Activated gamma-delta T cell treated with Interleukin-2 at 50 U/mL for 16 hours (primary cell): ENCODE results near the gene DAZAP1.

Experiments used
- DNase-seq: peaks from one replicate; pipeline ENCODE4 v3.0.0-alpha.2; 2020

Gene DAZAP1

DNA sequence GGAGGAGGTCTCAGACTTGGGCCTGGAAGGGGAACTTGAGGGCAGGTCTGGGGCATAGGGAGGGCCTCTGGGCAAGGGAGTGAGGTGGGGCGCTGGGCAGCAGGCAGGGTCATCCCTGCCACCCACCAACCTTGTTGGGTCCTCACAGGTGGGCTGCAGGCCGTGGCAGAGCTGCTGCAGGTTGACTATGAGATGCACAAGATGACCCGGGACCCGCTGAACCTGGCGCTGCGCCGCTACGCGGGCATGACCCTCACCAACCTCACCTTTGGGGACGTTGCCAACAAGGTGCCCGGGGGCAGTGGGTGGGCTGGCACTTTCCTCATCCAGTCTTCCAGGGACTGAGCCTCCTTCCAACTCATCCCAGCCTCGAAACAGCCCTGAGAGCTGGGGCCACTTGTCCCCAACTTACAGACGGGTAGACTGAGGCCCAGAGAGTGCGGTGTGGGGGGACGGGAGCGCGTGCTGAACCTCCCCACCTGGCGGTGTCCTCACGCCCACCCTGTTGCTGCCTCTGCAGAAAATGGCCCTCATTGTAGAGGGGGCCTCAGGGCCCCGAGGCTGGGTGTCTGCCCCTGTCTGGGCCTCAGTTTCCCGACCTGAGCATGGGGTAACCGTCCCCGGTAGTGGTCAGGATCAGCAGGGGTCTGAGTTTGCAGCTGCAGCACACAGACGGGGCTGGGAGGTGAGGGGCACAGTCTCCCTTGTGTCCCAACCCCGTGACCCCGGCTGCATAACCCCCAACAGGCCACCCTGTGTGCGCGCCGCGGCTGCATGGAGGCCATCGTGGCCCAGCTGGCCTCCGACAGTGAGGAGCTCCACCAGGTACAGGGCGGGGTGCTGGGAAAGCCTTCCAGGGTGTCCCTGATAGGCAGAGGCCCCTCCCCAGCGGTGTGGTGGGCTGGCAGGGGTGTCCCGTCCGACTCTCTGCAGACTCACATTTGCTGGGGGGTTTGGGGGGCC is 52.9 kb downstream of the DAZAP1 start:
- DNase-seq = no peak

DNA sequence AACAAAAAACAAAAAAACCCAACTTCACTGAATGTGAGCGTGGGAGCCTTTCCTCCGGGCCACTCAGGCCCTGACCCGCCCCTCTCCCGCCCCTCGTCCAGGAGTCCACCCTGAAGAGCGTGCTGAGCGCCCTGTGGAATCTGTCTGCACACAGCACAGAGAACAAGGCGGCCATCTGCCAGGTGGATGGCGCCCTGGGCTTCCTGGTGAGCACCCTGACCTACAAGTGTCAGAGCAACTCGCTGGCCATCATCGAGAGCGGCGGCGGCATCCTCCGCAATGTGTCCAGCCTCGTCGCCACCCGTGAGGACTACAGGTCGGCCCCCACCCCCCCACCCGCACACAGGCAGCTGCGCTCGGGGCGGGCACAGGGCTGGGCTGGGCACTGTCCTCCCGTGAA is 54.5 kb downstream of the DAZAP1 start:
- no peak for DNase-seq

DNA sequence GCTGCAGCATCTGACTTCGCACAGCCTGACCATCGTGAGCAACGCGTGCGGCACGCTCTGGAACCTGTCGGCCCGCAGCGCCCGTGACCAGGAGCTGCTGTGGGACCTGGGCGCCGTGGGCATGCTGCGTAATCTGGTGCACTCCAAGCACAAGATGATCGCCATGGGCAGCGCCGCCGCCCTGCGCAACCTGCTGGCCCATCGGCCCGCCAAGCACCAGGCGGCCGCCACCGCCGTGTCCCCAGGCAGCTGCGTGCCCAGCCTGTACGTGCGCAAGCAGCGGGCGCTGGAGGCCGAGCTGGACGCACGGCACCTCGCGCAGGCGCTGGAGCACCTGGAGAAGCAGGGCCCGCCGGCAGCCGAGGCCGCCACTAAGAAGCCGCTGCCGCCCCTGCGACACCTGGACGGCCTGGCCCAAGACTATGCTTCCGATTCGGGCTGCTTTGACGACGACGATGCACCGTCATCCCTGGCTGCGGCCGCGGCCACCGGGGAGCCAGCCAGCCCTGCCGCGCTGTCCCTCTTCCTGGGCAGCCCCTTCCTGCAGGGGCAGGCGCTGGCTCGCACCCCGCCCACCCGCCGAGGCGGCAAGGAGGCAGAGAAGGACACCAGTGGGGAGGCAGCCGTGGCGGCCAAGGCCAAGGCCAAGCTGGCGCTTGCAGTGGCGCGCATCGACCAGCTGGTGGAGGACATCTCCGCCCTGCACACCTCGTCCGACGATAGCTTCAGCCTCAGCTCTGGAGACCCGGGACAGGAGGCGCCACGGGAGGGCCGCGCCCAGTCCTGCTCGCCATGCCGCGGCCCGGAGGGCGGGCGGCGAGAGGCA is 58.0 kb downstream of the DAZAP1 start:
- DNase-seq = no peak

DNA sequence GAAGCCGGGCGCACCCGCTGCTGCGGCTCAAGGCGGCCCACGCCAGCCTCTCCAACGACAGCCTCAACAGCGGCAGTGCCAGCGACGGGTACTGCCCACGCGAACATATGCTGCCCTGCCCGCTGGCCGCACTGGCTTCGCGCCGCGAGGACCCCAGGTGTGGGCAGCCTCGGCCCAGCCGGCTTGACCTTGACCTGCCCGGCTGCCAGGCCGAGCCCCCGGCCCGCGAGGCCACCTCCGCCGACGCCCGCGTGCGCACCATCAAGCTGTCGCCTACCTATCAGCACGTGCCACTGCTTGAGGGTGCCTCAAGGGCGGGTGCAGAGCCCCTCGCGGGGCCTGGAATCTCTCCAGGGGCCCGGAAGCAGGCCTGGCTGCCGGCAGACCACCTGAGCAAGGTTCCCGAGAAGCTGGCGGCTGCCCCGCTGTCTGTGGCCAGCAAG is 58.7 kb downstream of the DAZAP1 start:
- DNase-seq = no peak

DNA sequence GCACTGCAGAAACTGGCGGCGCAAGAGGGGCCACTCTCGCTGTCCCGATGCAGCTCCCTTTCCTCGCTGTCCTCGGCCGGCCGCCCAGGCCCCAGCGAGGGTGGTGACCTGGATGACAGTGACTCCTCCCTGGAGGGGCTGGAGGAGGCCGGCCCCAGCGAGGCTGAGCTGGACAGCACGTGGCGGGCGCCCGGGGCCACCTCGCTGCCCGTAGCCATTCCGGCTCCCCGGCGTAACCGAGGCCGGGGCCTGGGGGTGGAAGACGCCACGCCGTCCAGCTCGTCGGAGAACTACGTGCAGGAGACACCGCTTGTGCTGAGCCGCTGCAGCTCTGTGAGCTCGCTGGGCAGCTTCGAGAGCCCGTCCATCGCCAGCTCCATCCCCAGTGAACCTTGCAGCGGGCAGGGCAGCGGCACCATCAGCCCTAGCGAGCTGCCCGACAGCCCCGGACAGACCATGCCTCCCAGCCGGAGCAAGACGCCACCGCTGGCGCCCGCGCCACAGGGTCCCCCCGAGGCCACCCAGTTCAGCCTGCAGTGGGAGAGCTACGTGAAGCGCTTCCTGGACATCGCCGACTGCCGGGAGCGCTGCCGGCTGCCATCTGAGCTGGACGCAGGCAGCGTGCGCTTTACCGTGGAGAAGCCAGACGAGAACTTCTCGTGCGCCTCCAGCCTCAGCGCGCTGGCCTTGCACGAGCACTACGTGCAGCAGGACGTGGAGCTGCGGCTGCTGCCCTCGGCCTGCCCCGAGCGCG is 59.3 kb downstream of the DAZAP1 start:
- DNase-seq = no peak

DNA sequence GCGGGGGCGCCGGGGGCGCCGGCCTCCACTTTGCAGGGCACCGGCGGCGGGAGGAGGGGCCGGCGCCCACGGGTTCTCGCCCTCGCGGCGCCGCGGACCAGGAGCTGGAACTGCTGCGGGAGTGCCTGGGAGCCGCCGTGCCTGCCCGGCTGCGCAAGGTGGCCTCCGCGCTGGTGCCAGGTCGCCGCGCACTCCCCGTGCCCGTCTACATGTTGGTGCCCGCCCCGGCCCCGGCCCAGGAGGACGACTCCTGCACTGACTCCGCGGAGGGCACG is 59.8 kb downstream of the DAZAP1 start:
- DNase-seq = no peak

DNA sequence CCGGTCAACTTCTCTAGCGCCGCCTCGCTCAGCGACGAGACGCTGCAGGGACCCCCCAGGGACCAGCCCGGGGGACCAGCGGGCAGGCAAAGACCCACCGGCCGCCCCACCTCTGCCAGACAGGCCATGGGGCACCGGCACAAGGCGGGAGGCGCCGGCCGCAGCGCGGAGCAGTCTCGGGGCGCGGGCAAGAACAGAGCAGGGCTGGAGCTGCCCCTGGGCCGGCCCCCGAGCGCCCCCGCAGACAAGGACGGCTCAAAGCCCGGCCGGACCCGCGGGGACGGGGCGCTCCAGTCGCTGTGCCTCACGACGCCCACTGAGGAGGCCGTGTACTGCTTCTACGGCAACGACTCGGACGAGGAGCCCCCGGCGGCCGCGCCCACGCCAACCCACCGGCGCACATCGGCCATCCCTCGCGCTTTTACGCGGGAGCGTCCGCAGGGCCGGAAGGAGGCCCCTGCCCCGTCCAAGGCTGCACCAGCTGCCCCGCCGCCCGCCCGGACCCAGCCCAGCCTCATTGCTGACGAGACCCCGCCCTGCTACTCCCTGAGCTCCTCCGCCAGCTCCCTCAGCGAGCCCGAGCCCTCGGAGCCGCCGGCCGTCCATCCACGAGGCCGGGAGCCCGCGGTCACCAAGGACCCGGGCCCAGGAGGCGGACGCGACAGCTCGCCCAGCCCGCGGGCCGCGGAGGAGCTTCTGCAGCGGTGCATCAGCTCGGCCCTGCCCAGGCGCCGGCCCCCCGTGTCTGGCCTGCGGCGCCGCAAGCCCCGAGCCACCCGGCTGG is 60.3 kb downstream of the DAZAP1 start:
- DNase-seq = no peak

DNA sequence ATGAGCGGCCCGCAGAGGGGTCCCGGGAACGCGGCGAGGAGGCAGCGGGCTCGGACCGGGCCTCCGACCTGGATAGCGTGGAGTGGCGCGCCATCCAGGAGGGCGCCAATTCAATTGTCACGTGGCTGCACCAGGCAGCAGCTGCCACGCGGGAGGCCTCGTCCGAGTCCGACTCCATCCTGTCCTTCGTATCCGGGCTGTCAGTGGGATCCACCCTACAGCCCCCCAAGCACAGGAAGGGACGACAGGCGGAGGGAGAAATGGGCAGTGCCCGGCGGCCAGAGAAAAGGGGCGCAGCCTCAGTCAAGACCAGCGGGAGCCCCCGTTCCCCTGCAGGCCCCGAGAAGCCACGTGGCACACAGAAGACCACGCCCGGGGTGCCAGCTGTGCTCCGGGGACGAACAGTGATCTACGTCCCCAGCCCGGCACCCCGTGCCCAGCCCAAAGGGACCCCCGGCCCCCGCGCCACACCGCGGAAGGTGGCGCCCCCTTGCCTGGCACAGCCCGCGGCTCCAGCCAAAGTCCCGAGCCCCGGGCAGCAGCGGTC is 61.0 kb downstream of the DAZAP1 start:
- DNase-seq = no peak

DNA sequence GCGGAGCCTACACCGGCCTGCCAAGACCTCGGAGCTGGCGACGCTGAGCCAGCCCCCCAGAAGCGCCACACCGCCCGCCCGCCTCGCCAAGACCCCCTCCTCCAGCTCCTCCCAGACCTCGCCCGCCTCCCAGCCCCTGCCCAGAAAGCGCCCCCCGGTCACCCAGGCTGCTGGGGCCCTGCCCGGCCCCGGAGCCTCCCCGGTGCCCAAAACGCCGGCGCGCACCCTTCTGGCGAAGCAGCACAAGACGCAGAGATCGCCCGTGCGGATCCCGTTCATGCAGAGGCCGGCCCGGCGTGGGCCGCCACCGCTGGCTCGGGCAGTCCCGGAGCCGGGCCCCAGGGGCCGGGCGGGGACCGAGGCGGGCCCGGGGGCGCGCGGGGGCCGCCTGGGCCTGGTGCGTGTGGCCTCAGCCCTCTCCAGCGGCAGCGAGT is 61.5 kb downstream of the DAZAP1 start:
- DNase-seq = no peak

DNA sequence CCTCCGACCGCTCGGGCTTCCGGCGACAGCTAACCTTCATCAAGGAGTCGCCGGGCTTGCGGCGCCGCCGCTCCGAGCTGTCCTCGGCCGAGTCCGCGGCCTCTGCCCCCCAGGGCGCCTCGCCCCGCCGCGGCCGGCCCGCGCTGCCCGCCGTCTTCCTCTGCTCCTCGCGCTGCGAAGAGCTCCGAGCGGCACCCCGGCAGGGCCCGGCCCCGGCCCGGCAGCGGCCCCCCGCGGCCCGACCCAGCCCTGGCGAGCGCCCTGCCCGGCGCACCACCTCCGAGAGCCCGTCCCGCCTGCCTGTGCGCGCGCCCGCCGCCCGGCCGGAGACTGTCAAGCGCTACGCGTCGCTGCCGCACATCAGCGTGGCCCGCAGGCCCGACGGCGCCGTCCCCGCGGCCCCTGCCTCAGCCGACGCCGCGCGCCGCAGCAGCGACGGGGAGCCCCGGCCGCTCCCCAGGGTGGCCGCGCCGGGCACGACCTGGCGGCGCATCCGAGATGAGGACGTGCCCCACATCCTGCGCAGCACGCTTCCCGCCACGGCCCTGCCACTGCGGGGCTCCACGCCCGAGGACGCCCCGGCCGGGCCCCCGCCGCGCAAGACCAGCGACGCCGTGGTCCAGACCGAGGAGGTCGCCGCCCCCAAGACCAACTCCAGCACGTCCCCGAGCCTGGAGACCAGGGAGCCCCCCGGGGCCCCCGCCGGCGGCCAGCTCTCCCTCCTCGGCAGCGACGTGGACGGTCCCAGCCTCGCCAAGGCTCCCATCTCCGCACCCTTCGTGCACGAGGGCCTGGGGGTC is 62.1 kb downstream of the DAZAP1 start:
- DNase-seq = no peak

DNA sequence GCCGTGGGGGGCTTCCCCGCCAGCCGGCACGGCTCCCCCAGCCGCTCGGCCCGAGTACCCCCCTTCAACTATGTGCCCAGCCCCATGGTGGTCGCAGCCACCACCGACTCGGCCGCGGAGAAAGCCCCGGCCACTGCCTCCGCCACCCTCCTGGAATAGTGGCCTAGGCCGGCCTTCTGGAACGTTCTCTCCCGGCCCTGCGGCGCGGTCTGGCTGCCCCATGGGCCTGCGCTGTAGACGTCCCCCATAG is 62.6 kb downstream of the DAZAP1 start:
- no peak for DNase-seq

DNA sequence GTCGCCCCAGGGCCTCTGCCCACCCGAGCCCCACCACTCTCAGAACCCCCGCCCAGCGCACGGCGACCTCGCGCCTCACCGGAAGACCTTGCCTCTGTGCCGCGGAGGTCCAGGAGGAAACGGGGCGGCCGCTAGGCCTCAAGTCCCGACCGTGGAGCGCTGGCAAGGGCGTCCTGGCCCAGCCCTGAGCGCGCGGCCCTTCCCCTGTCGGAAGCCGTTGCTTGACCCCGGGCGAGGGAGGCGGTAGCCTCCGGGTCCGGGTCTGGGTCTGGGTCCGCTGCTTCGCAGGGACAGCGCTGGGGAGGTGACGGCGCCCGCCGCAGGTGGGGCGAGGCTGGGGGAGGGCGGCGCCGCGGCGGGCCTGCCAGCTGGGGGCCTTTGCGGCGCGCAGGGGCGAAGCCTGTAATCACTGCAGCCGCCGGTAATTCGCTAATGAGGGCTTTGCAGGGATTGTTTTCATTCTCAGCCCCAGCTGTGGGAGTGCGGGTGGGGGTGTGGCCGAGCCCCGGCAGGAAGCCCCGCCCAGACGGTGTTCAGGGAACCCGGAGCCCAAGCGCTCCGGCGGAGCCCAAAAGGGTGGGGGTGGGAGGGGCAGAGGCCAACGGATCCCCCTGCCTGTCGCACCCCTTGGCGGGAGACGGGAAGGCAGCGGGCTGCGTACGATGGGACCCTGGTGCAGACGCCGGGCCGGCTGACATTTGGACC is 63.1 kb downstream of the DAZAP1 start:
- peak; percentile 65 for DNase-seq

DNA sequence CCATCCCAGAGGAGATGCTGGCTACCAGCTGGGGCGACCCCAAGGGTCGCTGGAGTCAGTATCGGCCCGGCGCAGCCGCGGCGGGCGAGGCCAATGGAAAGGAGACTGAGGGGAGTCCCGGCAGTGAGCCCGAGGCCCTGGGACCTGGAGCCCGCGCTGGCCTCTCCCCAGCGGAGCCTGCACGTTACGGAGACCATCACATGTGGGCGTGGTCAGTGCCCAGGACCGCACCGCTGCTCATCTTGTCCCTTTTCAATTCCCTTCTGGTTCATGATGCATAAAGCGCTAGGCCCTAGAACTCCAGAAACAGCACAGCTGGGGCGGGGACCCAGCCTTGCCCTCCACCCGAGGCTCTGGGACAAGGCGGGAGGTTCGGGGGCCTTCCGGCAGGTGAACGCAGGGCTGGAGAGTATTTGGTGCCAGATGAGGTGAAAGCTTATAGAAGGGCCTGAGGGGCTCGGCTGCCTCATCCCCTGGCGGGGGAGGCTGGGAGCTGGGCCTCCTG is 63.7 kb downstream of the DAZAP1 start:
- no peak for DNase-seq

DNA sequence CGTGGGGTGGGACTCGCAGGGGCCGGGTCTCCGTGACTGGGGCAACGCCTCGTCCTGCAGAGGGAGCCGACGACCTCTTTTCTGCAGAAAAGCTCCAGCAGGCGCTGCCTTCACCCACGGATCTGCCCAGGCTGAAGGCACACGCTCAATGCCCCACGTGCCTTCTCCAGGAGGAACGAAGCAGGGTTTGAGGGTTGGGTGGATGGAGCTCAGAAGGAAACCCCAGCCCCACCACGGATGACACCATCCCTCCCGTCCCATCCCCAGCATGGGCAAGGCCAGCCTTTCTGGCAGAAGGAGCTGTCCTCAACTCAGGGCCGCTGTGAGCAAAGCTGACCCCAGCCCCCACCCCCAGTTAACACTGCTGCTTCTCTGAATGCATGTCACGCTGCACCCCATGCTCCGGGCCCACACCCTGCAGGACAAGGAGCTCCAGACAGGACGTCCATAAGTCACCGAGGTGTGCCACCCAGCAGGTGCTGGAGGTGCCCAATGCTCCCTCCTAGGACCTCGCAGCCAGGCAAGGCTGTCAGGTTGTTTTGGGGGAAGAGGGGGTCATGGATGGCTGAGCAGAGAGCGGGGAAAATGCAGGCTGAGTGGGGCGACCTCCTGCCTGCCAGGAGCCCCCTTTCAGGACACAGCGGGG is 64.3 kb downstream of the DAZAP1 start:
- no peak for DNase-seq

DNA sequence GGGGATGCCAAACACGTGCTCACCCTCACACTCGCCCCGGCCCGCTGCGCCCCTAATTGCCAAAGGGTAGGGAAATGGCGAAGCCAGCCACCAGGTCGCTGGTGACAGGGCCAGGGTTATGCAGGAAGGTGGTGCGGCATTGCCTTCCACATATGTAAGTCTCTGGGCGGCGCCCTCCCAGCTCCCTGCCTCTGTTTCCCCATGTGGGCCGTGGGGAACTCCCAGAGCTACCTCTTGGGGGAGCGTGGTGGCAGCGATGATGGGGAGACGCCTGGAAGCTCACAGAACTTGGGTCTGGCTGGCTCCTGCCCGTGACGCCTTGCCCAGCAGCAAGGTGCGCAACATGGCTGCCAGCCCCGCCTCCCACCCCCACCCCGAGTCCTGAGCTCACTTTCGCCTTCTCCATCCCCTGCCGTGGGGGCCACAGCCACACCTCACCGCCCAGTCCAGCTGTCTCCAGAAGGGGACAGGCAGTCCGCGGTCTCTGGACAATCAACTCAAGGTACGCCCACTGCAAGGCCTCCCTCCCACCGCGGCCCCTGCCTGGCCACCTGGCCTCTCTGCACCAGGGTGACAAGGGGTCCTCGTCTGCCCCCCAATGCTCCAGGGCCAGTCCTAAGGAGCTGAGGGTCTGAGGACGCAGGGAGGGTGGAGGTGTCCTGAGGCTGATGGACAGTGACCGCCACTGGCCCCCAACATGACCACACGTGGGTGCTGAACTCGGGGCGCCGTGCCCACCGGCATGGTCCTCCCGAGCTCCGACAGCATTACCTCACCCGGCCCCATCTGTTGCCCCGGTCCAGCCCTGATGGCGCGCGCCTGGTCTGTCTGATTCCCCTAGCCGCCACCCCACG is 65.1 kb downstream of the DAZAP1 start:
- DNase-seq = no peak

DNA sequence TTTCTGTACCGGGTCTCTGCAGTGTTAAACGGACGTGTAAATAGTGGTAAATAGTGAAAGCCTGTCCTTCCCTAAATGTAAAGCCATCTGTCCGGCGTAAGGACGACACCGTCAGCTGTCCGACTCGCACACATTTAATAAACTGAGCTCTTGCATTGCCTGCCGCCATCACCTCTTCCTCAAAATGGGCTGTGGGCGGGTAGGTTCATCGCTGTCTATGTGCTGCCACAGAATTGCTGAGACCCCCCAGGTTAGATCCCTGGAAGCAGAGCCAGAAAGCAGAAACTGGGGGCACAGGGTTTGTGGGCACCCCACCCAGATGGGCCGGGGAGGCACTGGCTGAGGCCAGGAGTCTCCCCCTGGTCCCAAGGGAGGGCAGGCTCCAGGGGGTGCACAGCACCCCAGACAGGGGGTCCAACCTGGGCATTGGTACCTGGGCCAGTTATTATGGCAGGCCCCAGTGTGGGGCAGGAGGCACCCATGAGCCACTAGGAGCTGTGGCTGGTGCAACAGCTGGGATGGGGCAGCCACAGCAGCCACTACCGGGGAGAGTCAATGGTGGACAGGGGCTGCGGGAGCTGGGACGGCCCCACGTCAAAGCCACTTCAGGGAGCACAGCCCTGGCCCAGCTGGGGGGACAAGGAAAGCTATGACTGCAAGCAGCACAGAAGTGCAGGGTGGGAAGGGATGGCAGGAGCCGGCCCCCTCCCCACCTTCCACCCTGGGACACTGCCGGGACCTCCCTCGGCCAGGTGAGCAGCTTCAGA is 65.9 kb downstream of the DAZAP1 start:
- no peak for DNase-seq

DNA sequence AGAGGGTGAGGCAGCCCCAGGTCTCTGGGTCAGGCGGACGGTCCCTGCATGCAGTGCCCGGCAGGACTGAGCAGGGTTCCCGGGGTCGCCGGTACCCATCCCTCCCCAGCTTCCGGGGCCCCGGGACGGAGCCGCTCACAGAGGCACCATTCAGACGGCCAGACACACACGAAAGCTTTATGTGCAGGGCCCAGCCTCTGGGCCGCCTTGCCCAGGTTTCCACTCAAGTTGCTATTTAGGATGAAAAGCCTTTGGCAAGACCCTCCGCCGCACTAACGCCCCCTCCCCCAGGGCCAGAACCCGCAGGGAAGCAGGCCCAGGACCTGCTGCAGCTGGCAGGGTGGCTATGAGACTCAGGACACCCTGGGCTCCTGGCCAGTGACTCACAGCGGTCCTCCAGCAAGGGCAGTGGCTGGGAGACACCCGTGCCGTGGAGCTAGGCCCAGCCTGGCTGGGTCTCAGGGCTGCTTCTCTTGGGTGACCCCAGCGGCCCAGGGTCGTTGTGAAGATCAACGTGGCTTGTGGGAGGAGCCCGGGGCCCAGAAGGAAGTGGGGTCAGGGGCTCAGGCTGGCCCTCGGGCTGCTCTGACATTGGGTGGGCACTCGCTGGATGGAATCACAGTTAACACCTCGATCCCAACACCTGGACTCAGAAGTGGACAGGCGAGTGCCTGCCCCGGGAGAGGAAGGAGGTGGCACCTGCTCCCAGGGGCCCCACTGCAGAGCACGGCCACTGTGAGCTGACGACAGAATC is 66.8 kb downstream of the DAZAP1 start:
- DNase-seq = no peak
